GM12874 (cell line): ENCODE results near the gene PARL.

Experiments
- CTCF ChIP-seq: IDR thresholded peaks from 2 replicates; pipeline ENCODE4 v1.5.1; 2011; ENCODE audit warnings: low read depth, mild to moderate bottlenecking, control low read depth, low read length, moderate library complexity; ENCODE audit not compliant: insufficient read depth

Gene PARL

GRCh38 chr3:183800243-183800863, 84.3 kb downstream of the PARL start:
- TF ChIP-seq CTCF = no peak

GRCh38 chr3:183799461-183799860, 85.2 kb downstream of the PARL start:
- TF ChIP-seq CTCF = no peak

GRCh38 chr3:183797996-183798395, 86.7 kb downstream of the PARL start:
- TF ChIP-seq CTCF = no peak

GRCh38 chr3:183796372-183796771, 88.3 kb downstream of the PARL start:
- no peak for TF ChIP-seq CTCF

- TF ChIP-seq CTCF = no peak
These were observed 90.2 kb downstream of the PARL start for GRCh38 chr3:183794452-183794851.

GRCh38 chr3:183792976-183793375, 91.7 kb downstream of the PARL start:
- TF ChIP-seq CTCF = no peak

- TF ChIP-seq CTCF = no peak
These were observed 94.0 kb downstream of the PARL start for GRCh38 chr3:183790700-183791099.
